ENCODE data around the gene KRT85. TPM values are rescaled to one million over a fixed set of nuclear protein-coding genes. Genes with fewer than 3 reads are reported as not detected.

Gene KRT85
- total RNA-seq, 1 donor from 2014 or later, result not detected

GRCh38 chr12:52332381-52332780 lies 34.9 kb downstream of the KRT85 start:
- Mint-ChIP-seq H3K9me3 (ENCODE audit: unreplicated experiment) (no peaks in the 10 kb centered on the region), H3K4me1 (ENCODE audit: unreplicated experiment) (peaks cover 3% of the 10 kb centered on the region), H3K36me3 (ENCODE audit: low read depth, unreplicated experiment) (no peaks in the 10 kb centered on the region), H3K4me3 (ENCODE audit: unreplicated experiment) (no peak overlapping the region), H3K27ac (ENCODE audit: unreplicated experiment) (no peak overlapping the region), H3K27me3 (ENCODE audit: unreplicated experiment) (no peaks in the 10 kb centered on the region)
- no peak for DNase-seq (ENCODE audit: low spot score)
- no peak for TF ChIP-seq CTCF (IDR thresholded peaks at IDR 0.05; ENCODE audit: unreplicated experiment)

GRCh38 chr12:52331833-52332232 lies 35.4 kb downstream of the KRT85 start:
- no peak overlapping the region for H3K27ac Mint-ChIP-seq (ENCODE audit: unreplicated experiment)
- peaks cover 3% of the 10 kb centered on the region for H3K4me1 Mint-ChIP-seq (ENCODE audit: unreplicated experiment)
- no peak for TF ChIP-seq CTCF (IDR thresholded peaks at IDR 0.05; ENCODE audit: unreplicated experiment)
- no peak overlapping the region for H3K4me3 Mint-ChIP-seq (ENCODE audit: unreplicated experiment)
- H3K27me3 Mint-ChIP-seq (ENCODE audit: unreplicated experiment), result no peaks in the 10 kb centered on the region
- H3K9me3 Mint-ChIP-seq (ENCODE audit: unreplicated experiment), result no peaks in the 10 kb centered on the region
- no peaks in the 10 kb centered on the region for H3K36me3 Mint-ChIP-seq (ENCODE audit: low read depth, unreplicated experiment)
- no peak for DNase-seq (ENCODE audit: low spot score)

- peaks cover 3% of the 10 kb centered on the region for H3K4me1 Mint-ChIP-seq (ENCODE audit: unreplicated experiment)
- no peaks in the 10 kb centered on the region for H3K36me3 Mint-ChIP-seq (ENCODE audit: low read depth, unreplicated experiment)
- H3K27ac Mint-ChIP-seq (ENCODE audit: unreplicated experiment), result no peak overlapping the region
These were observed 36.2 kb downstream of the KRT85 start for GRCh38 chr12:52331039-52331438.

GRCh38 chr12:52327830-52328500 lies 39.3 kb downstream of the KRT85 start:
- Mint-ChIP-seq H3K36me3 (ENCODE audit: low read depth, unreplicated experiment) (no peaks in the 10 kb centered on the region), H3K27me3 (ENCODE audit: unreplicated experiment) (peaks cover 3% of the 10 kb centered on the region), H3K4me1 (ENCODE audit: unreplicated experiment) (no peaks in the 10 kb centered on the region), H3K27ac (ENCODE audit: unreplicated experiment) (no peak overlapping the region), H3K9me3 (ENCODE audit: unreplicated experiment) (no peaks in the 10 kb centered on the region), H3K4me3 (ENCODE audit: unreplicated experiment) (no peak overlapping the region)
- no peak for TF ChIP-seq CTCF (IDR thresholded peaks at IDR 0.05; ENCODE audit: unreplicated experiment)
- DNase-seq (ENCODE audit: low spot score), result no peak

More at GRCh38 chr12:52331039-52331438, 36.2 kb downstream of the KRT85 start:
- no peak for TF ChIP-seq CTCF (IDR thresholded peaks at IDR 0.05; ENCODE audit: unreplicated experiment)
- no peak for DNase-seq (ENCODE audit: low spot score)
- no peaks in the 10 kb centered on the region for H3K27me3 Mint-ChIP-seq (ENCODE audit: unreplicated experiment)
- H3K9me3 Mint-ChIP-seq (ENCODE audit: unreplicated experiment), result no peaks in the 10 kb centered on the region
- no peak overlapping the region for H3K4me3 Mint-ChIP-seq (ENCODE audit: unreplicated experiment)

GRCh38 chr12:52327052-52327829 lies 40.0 kb downstream of the KRT85 start:
- no peaks in the 10 kb centered on the region for H3K4me1 Mint-ChIP-seq (ENCODE audit: unreplicated experiment)
- H3K9me3 Mint-ChIP-seq (ENCODE audit: unreplicated experiment), result no peaks in the 10 kb centered on the region
- H3K27ac Mint-ChIP-seq (ENCODE audit: unreplicated experiment), result no peak overlapping the region
- TF ChIP-seq CTCF (IDR thresholded peaks at IDR 0.05; ENCODE audit: unreplicated experiment), result peak; percentile 49
- H3K4me3 Mint-ChIP-seq (ENCODE audit: unreplicated experiment), result no peak overlapping the region
- peak; percentile 76 for DNase-seq (ENCODE audit: low spot score)
- peaks cover 6% of the 10 kb centered on the region for H3K27me3 Mint-ChIP-seq (ENCODE audit: unreplicated experiment)
- H3K36me3 Mint-ChIP-seq (ENCODE audit: low read depth, unreplicated experiment), result no peaks in the 10 kb centered on the region
